HEK293 (cell line): ENCODE results near the gene CREB3.

Source experiments
- CTCF ChIP-seq: fragments of 450-650 bp; formaldehyde crosslinking; IDR thresholded peaks from 2 replicates; pipeline ENCODE4 v1.5.1; 2016; ENCODE audit warnings: missing biosample characterization, missing genetic modification characterization
- KLF16 ChIP-seq: fragments of 450-650 bp; formaldehyde crosslinking; IDR thresholded peaks from 2 replicates; pipeline ENCODE4 v1.5.1; 2017; ENCODE audit warnings: missing biosample characterization, missing genetic modification characterization
- PBX3 ChIP-seq: sonication (generic); formaldehyde crosslinking; IDR thresholded peaks from 2 replicates; pipeline ENCODE4 v1.8.1; 2022; ENCODE audit warnings: mild to moderate bottlenecking, moderate library complexity, missing genetic modification reagents
- SALL2 ChIP-seq: fragments of 450-650 bp; formaldehyde crosslinking; IDR thresholded peaks from 2 replicates; pipeline ENCODE4 v1.5.0; 2017; ENCODE audit warnings: missing biosample characterization, mild to moderate bottlenecking, missing genetic modification characterization, borderline replicate concordance
- TF ChIP-seq, protein P1 (sequence below): fragments of 450-650 bp; formaldehyde crosslinking; IDR thresholded peaks from 2 replicates; pipeline ENCODE4 v1.5.1; 2016; ENCODE audit warnings: missing biosample characterization, missing genetic modification characterization, low read depth

DNA sequence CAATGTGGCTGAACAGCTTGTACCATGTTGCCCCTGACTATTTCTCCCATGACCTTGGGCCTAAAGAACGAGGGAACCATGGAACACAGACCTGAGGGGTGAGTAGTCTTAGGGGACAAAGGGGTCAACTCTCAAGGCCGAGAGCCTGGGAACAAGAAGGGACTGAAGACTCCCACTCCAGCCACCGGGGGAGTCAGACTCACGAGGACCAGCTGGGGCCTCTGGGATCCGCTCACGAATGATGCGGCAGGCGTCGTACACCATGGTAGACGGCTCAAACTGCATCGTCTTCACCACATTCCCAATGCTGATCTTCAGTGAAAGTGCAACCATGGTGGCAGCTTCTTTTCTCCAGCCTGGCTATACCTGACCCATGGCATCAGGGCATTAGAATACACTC lies 7.1 kb upstream of the CREB3 start:
- TF ChIP-seq PBX3 (CRISPR knock-in tag) (no peak), CTCF (no peak), KLF16 (tag by site-specific recombination) (no peak), SALL2 (no peak)
- TF ChIP-seq, protein P1, sequence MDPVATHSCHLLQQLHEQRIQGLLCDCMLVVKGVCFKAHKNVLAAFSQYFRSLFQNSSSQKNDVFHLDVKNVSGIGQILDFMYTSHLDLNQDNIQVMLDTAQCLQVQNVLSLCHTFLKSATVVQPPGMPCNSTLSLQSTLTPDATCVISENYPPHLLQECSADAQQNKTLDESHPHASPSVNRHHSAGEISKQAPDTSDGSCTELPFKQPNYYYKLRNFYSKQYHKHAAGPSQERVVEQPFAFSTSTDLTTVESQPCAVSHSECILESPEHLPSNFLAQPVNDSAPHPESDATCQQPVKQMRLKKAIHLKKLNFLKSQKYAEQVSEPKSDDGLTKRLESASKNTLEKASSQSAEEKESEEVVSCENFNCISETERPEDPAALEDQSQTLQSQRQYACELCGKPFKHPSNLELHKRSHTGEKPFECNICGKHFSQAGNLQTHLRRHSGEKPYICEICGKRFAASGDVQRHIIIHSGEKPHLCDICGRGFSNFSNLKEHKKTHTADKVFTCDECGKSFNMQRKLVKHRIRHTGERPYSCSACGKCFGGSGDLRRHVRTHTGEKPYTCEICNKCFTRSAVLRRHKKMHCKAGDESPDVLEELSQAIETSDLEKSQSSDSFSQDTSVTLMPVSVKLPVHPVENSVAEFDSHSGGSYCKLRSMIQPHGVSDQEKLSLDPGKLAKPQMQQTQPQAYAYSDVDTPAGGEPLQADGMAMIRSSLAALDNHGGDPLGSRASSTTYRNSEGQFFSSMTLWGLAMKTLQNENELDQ: no peak
